GM12892 (cell line): ENCODE measurements around the gene SMG6.
"Not testable (repeated sequence)": the region's sequence is repeated elsewhere in the genome, so short reads cannot be mapped to it uniquely, and the experiment has no call there.

ENCODE experiments used
- DNase-seq: peaks from one replicate; pipeline ENCODE4 v3.0.0; 2011; ENCODE audit not compliant: insufficient read length
- FAIRE-seq: peaks from 2 replicates; lab custom pipeline; 2011; peaks lifted over from hg19 to GRCh38; lab: Jason Lieb, UNC
- POLR2A ChIP-seq: IDR thresholded peaks from 2 replicates; pipeline ENCODE4 v1.6.1; 2011; ENCODE audit warnings: low read depth, low read length, control low read depth
- POLR2AphosphoS5 ChIP-seq: IDR thresholded peaks from 2 replicates; pipeline ENCODE4 v1.6.1; 2011; ENCODE audit warnings: low read depth, low read length, control low read depth
- TAF1 ChIP-seq: IDR thresholded peaks from 2 replicates; pipeline ENCODE4 v1.6.1; 2011; ENCODE audit warnings: low read depth, mild to moderate bottlenecking, control low read depth, low read length, borderline replicate concordance

Gene SMG6

DNA sequence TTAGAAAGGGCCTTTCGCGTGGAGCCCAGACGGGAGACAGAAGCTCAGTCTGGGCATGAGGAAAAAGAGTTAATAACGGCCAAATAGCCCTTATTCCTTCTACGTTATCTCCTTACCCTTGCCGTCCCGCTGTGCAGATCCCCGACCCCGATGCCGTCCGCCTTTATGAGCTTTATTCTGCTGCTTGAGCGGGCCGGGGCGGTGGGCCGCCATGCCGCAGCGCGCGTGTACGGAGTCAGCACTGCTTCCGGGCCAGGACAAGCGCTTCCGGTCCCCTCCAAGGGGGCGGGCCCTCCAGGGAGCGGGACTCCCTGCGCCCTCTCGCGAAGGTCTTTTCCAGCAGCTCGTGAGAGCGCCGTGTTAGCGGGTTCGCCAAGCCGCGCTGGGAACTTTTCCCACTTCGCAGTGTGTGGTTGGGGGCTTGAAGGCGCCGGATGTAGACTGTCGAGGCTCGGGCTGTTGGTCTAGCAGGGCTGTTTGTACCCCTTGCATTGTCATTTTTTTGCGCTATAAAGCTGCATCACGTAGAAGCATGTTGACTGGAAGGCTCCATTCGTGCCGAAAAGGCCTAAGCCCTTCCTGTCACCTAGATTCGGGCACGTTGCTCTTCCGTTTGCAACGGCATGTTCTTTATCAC lies 32.7 kb upstream of the SMG6 start, which contains the start of gene TSR1:
Gene TSR1 (minus strand): TSS at position 243 of the 637 bp plus-strand sequence. CDS start 30 bp downstream, at position 213.
- TF ChIP-seq TAF1 = peak; percentile 92
- peak; percentile 92 for TF ChIP-seq POLR2A
- TF ChIP-seq POLR2AphosphoS5 = peak; percentile 75
- FAIRE-seq = peak; percentile 95

DNA sequence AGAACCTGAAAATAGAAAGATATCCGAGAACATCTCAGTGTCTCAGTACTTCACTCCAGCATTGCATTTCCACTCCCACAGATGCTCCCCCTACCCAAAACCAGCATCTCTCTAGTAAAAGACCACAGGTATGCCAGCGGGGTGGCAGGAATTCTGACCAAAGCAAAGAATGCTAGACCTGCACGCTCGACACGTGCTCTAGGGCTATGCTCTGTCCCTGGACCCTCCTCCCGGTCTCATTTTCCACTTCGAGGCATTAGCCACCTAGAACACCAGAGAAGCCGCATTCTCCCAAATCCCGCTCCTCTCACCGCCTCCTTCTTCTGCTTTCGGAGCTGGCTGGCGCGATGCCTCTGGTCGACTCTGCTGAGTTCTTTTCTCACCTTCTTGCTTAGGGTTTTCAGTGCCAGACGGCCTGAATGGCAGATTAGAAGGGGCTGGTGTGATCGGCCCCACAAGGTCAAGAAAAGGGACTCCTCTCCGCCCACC lies 32.2 kb upstream of the SMG6 start:
- no peak for DNase-seq
- no peak for FAIRE-seq
- no peak for TF ChIP-seq POLR2AphosphoS5
- no peak for TF ChIP-seq TAF1
- TF ChIP-seq POLR2A = no peak

More for the DNA sequence above, 32.7 kb upstream of the SMG6 start, which contains the start of gene TSR1:
- DNase-seq = peak; percentile 98

DNA sequence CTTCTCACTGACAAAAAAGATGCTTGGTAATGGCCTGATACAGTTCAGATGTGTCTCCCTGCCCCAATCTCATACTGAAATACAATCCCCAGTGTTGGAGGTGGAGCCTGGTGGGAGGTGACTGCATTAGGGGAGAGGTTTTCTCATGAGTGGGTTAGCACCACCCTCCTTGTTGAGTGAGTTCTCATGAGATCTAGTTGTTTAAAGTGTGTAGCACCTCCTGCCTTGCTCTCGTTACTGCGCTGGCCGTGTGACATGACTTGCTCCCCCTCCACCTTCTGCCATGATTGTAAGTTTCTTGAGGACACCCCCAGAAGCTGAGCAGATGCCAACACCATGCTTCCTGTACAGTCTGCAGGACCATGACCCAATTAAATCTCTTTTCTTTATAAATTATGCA lies 27.7 kb upstream of the SMG6 start:
- no peak for TF ChIP-seq TAF1
- peak; percentile 20; the same call in 1 of the 2 replicates for TF ChIP-seq POLR2A
- no peak for TF ChIP-seq POLR2AphosphoS5
- no peak for FAIRE-seq
- DNase-seq = no peak

DNA sequence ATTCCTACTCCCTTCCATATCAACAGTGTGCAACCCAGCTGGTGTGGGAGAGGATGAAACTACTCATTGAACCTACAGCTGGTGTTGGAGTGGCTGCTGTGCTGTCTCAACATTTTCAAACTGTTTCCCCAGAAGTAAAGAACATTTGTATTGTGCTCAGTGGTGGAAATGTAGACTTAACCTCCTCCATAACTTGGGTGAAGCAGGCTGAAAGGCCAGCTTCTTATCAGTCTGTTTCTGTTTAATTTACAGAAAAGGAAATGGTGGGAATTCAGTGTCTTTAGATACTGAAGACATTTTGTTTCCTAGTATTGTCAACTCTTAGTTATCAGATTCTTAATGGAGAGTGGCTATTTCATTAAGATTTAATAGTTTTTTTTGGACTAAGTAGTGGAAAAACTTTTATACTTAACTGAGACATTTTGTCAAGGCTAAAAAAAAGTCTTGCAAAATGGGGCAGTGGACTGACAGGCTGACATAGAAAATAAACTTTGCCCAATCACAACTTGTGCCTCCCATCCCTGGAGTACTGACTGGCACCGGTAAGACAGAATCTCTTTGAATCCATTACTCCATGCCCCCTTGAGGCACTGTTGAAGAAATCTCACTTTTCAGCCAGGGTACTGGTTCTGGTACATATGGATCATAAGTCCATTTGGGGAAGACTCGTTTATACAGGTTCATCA lies 20.2 kb upstream of the SMG6 start:
- TF ChIP-seq POLR2AphosphoS5 (no peak), POLR2A (no peak), TAF1 (no peak)
- DNase-seq (no peak), FAIRE-seq (no peak)

DNA sequence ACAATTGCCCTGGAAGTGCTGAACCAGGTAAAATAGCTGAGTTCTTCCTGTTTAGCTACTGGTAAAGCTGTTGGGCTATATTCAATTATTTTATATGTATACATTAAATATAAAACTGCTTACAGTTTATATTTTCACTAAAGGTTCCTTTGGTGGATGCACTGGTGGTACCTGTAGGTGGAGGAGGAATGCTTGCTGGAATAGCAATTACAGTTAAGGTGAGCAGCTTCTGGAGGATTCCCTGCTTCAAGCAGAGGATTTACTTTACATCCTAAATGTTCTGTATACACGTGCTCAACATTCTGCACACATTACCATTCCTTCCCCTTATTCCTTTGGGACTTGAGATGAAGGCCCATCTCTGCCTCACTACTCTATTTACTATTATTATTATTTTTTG lies 17.8 kb upstream of the SMG6 start:
- FAIRE-seq = no peak
- TF ChIP-seq POLR2A = peak; percentile 24; the same call in 1 of the 2 replicates
- TF ChIP-seq TAF1 = no peak
- peak; percentile 52; the same call in 1 of the 2 replicates for TF ChIP-seq POLR2AphosphoS5
- no peak for DNase-seq

DNA sequence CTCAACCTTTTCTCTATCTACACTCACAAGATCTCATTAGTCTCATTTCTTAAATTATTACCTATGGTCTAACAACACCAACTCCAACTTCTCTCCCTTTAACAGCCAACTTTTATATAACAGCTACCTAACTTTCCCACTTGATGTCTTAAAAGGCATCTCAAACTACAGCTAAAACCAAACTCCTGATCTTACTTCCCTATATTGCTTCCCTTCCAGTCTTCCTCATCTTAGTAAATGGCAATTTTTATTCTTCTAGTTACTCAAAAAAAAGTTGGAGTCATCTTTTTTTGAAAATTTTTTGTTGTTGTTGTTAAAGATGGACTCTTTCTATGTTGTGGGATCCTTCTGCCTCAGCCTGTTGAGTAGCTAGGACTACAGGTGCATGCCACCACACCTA lies 15.5 kb upstream of the SMG6 start:
- no peak for TF ChIP-seq POLR2AphosphoS5
- no peak for TF ChIP-seq TAF1
- TF ChIP-seq POLR2A = no peak
- DNase-seq (no peak), FAIRE-seq (no peak)

DNA sequence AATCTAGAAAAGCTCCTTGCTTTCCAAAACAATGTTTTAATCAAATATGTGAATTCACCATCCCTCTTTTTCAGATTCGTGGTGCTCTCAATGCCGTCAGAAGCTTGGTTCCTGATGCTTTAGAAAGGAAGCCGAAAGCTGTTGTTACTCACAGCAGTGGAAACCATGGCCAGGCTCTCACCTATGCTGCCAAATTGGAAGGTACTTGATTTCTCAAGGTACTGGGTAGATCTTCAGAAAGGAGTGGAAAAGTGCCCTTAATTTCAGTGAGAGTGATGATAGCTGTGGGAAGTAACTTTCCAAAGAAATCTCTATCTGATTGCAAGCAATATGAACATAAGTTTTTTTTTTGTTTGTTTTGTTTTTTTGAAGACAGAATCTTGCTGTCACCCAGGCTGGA lies 14.2 kb upstream of the SMG6 start:
- TF ChIP-seq POLR2A (no peak), TAF1 (no peak), POLR2AphosphoS5 (no peak)
- DNase-seq (no peak), FAIRE-seq (no peak)

DNA sequence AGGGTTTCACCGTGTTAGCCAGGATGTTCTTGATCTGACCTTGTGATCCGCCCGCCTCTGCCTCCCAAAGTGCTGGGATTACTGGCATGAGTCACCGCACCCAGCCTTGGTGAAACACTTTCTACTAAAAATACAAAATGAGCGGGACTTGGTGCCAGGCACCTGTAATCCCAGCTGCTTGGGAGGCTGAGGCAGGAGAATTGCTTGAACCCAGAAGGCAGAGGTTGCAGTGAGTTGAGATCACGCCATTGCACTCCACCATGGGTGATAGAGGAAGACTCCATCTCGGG lies 13.3 kb upstream of the SMG6 start:
- not testable (repeated sequence) for FAIRE-seq, DNase-seq

DNA sequence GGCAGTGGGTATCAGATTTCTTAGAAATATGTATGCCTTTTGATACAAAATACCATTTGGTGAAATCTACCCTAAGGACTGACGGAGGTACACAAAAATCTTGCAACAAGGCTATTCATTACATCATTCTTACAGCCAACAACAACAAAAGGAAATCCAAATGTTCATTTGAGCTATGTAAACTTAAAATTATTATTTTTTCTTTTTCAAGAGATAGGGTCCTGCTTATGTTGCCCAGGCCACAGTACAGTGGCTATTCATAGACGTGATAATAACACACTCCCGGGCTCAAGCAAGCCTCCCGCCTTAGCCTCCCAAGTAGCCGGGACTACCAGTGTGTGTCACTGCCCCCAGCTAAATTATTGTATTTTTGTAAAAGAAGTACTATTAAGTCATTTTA lies 9.2 kb upstream of the SMG6 start:
- TF ChIP-seq TAF1 (no peak), POLR2AphosphoS5 (no peak), POLR2A (no peak)
- no peak for FAIRE-seq
- DNase-seq = no peak

DNA sequence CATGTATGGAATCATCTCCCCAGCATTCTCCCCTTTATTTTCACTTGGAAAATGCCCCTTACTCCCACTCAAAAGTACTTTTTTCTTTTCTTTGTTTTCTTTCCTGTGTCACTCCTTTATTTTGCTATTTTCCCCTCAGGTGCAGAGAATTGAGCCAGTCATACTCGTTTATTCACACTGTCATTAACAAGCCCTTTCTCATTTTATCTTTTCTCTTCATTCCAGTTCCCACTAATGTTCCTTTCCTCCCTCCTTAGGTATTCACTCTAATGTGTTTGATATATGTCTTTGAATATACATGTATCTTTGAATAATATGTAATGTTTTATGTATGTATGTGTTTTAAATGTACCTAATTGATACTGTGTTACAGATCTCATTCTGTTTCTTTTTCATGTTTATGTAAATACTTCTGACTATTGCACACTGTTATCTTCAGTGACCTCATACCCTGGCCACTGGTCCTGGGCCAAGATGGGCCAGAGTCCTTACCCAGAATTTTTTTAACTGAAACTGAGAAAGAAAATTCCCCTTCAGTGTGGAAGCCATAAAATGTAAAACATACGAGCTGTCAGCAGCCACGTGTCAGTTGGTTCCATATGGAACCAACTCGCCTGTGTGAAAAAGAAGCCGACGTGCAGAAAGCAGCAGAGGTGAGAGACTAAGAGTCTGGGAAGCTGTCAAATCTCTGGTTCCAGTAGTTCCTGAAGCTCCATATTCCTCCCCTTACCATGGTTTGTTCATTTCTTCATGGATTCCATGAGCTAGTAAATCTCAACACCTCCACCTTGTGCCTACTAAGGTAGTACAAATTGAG lies 6.0 kb upstream of the SMG6 start:
- FAIRE-seq (no peak), DNase-seq (no peak)
- TF ChIP-seq TAF1 (no peak), POLR2A (no peak), POLR2AphosphoS5 (no peak)

DNA sequence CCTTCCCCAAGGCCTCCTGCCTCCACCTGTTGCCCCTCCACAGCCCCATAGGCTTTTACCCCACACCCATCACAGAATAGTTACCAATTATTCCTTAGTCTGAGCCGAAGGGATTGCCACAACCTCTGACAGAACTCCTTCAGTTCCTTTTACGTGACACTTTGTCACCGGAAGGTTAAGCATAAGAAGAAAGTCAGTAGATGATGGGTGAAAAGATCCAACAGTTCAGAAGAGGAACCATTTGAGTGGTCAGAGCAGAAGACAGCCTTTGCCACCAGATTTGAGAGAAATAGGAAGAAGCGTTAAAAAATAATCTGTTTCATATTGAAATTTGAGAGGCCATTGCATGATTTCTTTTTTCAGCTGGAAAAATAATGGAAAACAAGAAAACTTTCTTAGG lies 1.3 kb upstream of the SMG6 start:
- no peak for DNase-seq
- FAIRE-seq = peak; percentile 24
- TF ChIP-seq POLR2A = no peak
- no peak for TF ChIP-seq TAF1
- no peak for TF ChIP-seq POLR2AphosphoS5

DNA sequence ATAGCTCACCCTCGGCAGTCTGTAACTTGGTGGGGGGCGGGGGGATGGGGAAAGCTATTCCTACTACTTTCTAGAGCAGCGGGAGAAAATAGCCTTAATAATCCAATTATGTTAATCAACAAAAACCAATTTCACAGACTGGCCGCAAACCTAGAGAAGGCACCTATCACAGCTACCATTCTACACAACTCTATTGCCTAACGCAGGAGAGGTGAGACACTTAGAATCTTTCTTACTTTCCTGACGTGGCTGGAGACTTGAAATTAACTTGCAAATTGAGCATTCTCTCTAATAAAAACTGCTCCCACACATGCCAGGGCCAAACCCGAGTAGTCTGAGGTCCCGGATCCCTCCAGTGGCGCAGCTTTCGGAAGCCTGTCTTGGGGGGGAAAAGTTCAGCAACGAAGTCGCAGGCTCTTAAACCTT lies 794 bp downstream of the SMG6 start:
- FAIRE-seq (no peak), DNase-seq (no peak)
- TF ChIP-seq POLR2A (no peak), POLR2AphosphoS5 (no peak), TAF1 (no peak)
